Neural cell (in vitro differentiated cells): ENCODE results near the gene UBE2QL1. TPM values are rescaled to one million over a fixed set of nuclear protein-coding genes. Genes with fewer than 3 reads are reported as not detected.
"Not testable (repeated sequence)": the region's sequence is repeated elsewhere in the genome, so short reads cannot be mapped to it uniquely, and the experiment has no call there.

Experiments
- H2AFZ ChIP-seq: fragments of 200-600, 300-800 bp; sonication (generic), shearing (Covaris generic); 2 replicates; pipeline ENCODE4 v1.6.0; 2014; ENCODE audit warnings: low read depth, mild to moderate bottlenecking, antibody characterized with exemption, low read length, moderate library complexity
- H3F3A ChIP-seq: fragments of 200-600 bp; shearing (Covaris generic); 2 replicates; pipeline ENCODE4 v1.6.1; 2016; ENCODE audit warnings: mild to moderate bottlenecking, moderate library complexity, mixed read lengths, antibody characterized with exemption, low read length; ENCODE audit not compliant: insufficient read depth, poor library complexity, severe bottlenecking
- H3K27ac ChIP-seq: fragments of 200-600, 300-800 bp; sonication (generic), shearing (Covaris generic); 2 replicates; pipeline ENCODE4 v1.5.1; 2014; ENCODE audit warnings: mild to moderate bottlenecking, low read length, moderate library complexity
- H3K27me3 ChIP-seq: fragments of 300-800, 200-600 bp; sonication (generic), shearing (Covaris generic); 2 replicates; pipeline ENCODE4 v1.6.0; 2014; ENCODE audit warnings: mild to moderate bottlenecking, low read depth, low read length, moderate library complexity; ENCODE audit not compliant: insufficient read depth
- H3K36me3 ChIP-seq: fragments of 300-800, 200-600 bp; sonication (generic), shearing (Covaris generic); 2 replicates; pipeline ENCODE4 v1.5.1; 2014; ENCODE audit warnings: mild to moderate bottlenecking, antibody characterized with exemption, low read length, moderate library complexity; ENCODE audit not compliant: insufficient read depth
- H3K4me2 ChIP-seq: fragments of 300-800, 200-600 bp; sonication (generic), shearing (Covaris generic); 2 replicates; pipeline ENCODE4 v1.6.0; 2014; ENCODE audit warnings: mild to moderate bottlenecking, low read length
- H3K4me3 ChIP-seq: fragments of 300-800, 200-600 bp; sonication (generic), shearing (Covaris generic); 2 replicates; pipeline ENCODE4 v1.5.1; 2014; ENCODE audit warnings: mild to moderate bottlenecking, low read length, moderate library complexity
- H3K79me2 ChIP-seq: fragments of 200-600 bp; shearing (Covaris generic); replicated peaks from 2 replicates; pipeline ENCODE4 v1.6.0; 2014; ENCODE audit warnings: mild to moderate bottlenecking, low read length, moderate library complexity; ENCODE audit not compliant: insufficient read depth
- H3K9ac ChIP-seq: fragments of 300-800, 200-600 bp; sonication (generic), shearing (Covaris generic); 2 replicates; pipeline ENCODE4 v1.6.1; 2016; ENCODE audit warnings: mild to moderate bottlenecking, low read length, mixed read lengths
- H3K9me2 ChIP-seq: fragments of 200-600 bp; shearing (Covaris generic); 2 replicates; pipeline ENCODE4 v1.6.1; 2016; ENCODE audit warnings: mild to moderate bottlenecking, low read length, mixed read lengths; ENCODE audit not compliant: insufficient read depth
- H3K9me3 ChIP-seq: fragments of 200-600, 300-800 bp; sonication (generic), shearing (Covaris generic); 2 replicates; pipeline ENCODE4 v1.6.1; 2016; ENCODE audit warnings: mild to moderate bottlenecking, mixed run types, low read length, moderate library complexity, mixed read lengths
- H4K20me1 ChIP-seq: fragments of 200-600 bp; shearing (Covaris generic); 2 replicates; pipeline ENCODE4 v1.6.1; 2016; ENCODE audit warnings: mild to moderate bottlenecking, mixed run types; ENCODE audit not compliant: insufficient read depth
- CTCF ChIP-seq: fragments of 450-650 bp; IDR thresholded peaks from 2 replicates; pipeline ENCODE4 v1.5.1; 2014; ENCODE audit warnings: antibody characterized with exemption, mild to moderate bottlenecking, moderate library complexity; ENCODE audit not compliant: poor library complexity, severe bottlenecking
- EP300 ChIP-seq: fragments of 450-650 bp; conservative IDR thresholded peaks from 2 replicates; pipeline ENCODE4 v1.6.1; 2014; ENCODE audit warnings: antibody characterized with exemption, mild to moderate bottlenecking, moderate library complexity; ENCODE audit not compliant: poor library complexity, severe bottlenecking
- EZH2 ChIP-seq: fragments of 200-600, 300-800 bp; shearing (Covaris generic), sonication (generic); IDR thresholded peaks from 2 replicates; pipeline ENCODE4 v1.6.1; 2014; ENCODE audit warnings: antibody characterized with exemption, low read length, borderline replicate concordance, mild to moderate bottlenecking; ENCODE audit not compliant: insufficient read depth, poor library complexity, severe bottlenecking
- MXI1 ChIP-seq: fragments of 450-650 bp; conservative IDR thresholded peaks from 2 replicates; pipeline ENCODE4 v1.6.1; 2014; ENCODE audit warnings: antibody characterized with exemption, mild to moderate bottlenecking; ENCODE audit not compliant: poor library complexity, severe bottlenecking
- POLR2AphosphoS5 ChIP-seq: IDR thresholded peaks from 2 replicates; pipeline ENCODE4 v1.6.1; 2012
- RAD21 ChIP-seq: fragments of 450-650 bp; conservative IDR thresholded peaks from 2 replicates; pipeline ENCODE4 v1.6.1; 2014; ENCODE audit warnings: antibody characterized with exemption, mild to moderate bottlenecking, moderate library complexity
- REST ChIP-seq: IDR thresholded peaks from 2 replicates; pipeline ENCODE4 v1.6.1; 2012; ENCODE audit warnings: borderline replicate concordance
- SMC3 ChIP-seq: fragments of 450-650 bp; conservative IDR thresholded peaks from 2 replicates; pipeline ENCODE4 v1.6.1; 2014; ENCODE audit warnings: antibody characterized with exemption, mild to moderate bottlenecking, moderate library complexity; ENCODE audit not compliant: poor library complexity
- TAF1 ChIP-seq: IDR thresholded peaks from 2 replicates; pipeline ENCODE4 v1.6.1; 2012; ENCODE audit warnings: low read depth
- polyA plus RNA-seq: library from polyadenylated mRNA; depleted of rRNA; stranded (reverse); fragments of >200 nt; gene quantifications from 2 replicates; pipeline ENCODE4 v1.2.3, GENCODE V29; 2014

Gene UBE2QL1
- polyA plus RNA-seq, 1 donor from 2014 or later = 13.8 TPM

DNA sequence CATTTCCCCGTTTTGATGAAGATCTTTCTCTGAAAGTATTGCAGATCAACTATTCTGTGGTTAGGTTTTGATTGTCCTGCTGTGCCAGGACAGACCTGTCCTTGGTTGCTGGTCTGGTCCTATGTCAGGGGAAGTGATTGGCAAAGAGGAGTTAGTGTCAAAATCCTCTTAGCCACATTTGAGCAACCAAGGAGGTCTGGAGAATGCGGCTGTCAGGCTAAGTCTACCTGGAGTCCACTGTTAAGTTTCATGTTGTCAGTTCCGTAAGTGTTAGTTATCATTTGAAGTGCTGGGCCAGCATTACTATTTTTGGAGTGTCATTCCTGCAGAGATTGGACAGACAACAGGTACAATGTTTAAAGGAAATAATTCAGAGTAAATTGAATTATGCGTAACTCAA is 62.3 kb downstream of the UBE2QL1 start:
- no peak for TF ChIP-seq SMC3
- TF ChIP-seq MXI1 = no peak
- TF ChIP-seq TAF1 = no peak
- TF ChIP-seq EP300 = no peak
- TF ChIP-seq RAD21 = no peak
- TF ChIP-seq REST = no peak
- no peak for TF ChIP-seq EZH2
- no peak for TF ChIP-seq CTCF
- no peak for TF ChIP-seq POLR2AphosphoS5
- Histone ChIP-seq H3K9ac (no peak overlapping the region), H4K20me1 (no peaks in the 10 kb centered on the region), H3K9me2 (no peaks in the 10 kb centered on the region), H3K4me3 (no peak overlapping the region), H2AFZ (no peak overlapping the region), H3K27ac (no peak overlapping the region), H3K9me3 (no peaks in the 10 kb centered on the region), H3F3A (no peaks in the 10 kb centered on the region), H3K4me2 (no peak overlapping the region), H3K27me3 (no peaks in the 10 kb centered on the region), H3K36me3 (no peaks in the 10 kb centered on the region), H3K79me2 (no peaks in the 10 kb centered on the region)

- H3K4me3 ChIP-seq, H3F3A ChIP-seq, H3K9me2 ChIP-seq, H4K20me1 ChIP-seq, H3K36me3 ChIP-seq, H3K4me2 ChIP-seq, H3K9me3 ChIP-seq, H3K9ac ChIP-seq, H3K27me3 ChIP-seq, H2AFZ ChIP-seq, H3K27ac ChIP-seq, H3K79me2 ChIP-seq: not testable (repeated sequence)
- TF ChIP-seq POLR2AphosphoS5 (peak; percentile 73), EP300 (peak; percentile 24)
These were observed 67.2 kb downstream of the UBE2QL1 start for GRCh38 chr5:6515812-6516211.

DNA sequence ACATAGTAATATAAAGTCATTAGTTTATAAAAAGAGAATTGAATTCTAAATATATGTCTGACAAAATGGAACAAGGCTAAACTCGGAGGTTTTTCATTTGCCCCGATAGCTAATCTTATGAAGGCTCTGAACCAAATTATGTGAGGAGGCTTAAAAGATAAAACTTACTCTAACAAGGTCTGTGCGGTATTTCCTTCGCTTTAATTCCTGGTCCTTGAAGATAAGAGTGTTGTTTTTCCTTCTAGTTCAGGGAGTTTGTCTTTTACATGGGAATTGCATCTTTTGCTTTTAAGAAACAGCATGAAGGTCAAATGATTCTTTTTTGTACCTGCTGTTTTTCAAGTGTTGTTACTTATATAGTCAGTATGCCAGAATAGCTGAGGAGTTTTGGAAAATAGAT is 68.2 kb downstream of the UBE2QL1 start:
- Histone ChIP-seq H3K9me2 (no peaks in the 10 kb centered on the region), H3F3A (no peaks in the 10 kb centered on the region), H3K27ac (no peak overlapping the region), H3K79me2 (no peaks in the 10 kb centered on the region), H3K4me2 (no peak overlapping the region), H3K9me3 (no peaks in the 10 kb centered on the region), H3K36me3 (no peaks in the 10 kb centered on the region), H4K20me1 (no peaks in the 10 kb centered on the region), H3K4me3 (no peak overlapping the region), H3K9ac (no peak overlapping the region), H2AFZ (no peak overlapping the region), H3K27me3 (no peaks in the 10 kb centered on the region)
- TF ChIP-seq CTCF = no peak
- TF ChIP-seq REST = no peak
- no peak for TF ChIP-seq RAD21
- TF ChIP-seq EZH2 = no peak
